Measurements from ENCODE around the gene AXIN1. TPM values are rescaled to one million over a fixed set of nuclear protein-coding genes. Genes with fewer than 3 reads are reported as not detected.

Gene AXIN1
- total RNA-seq, 1 donor from 2014 or later = 22.4 TPM

DNA sequence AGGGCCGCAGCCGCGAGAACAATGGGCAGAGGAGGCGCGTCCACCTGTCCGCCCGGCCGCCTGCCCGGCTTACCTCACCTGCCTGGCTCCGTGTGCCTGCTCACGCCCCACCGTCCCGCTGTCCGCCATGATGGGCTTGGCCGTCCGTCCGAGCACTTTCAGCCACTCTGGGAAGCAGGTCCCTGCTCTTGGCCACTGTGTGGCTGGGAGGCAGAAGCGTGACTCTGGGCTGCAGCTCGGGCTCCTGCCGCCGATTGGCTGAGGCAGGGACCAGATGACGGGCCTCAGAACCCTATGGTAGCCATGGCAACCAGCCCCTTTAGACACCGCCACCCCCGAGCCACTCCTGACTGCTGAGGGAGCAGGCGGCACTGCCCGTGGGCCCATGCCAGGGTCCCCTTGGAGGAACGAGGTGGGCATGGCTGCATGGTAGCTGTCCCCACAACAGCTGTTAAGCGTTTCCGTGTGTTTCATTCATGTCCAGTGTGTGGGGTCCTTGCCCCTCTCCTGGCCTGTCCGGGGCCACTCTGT is 8.9 kb upstream of the AXIN1 start:
- Histone ChIP-seq H3K27ac (no peak overlapping the region), H3K36me3 (peaks cover 3% of the 10 kb centered on the region), H3K4me3 (no peak overlapping the region), H3K9me3 (no peaks in the 10 kb centered on the region), H3K27me3 (ENCODE audit: low read depth) (peaks cover 9% of the 10 kb centered on the region), H3K4me1 (peaks cover 8% of the 10 kb centered on the region)
- no peak for TF ChIP-seq CTCF (IDR thresholded peaks at IDR 0.05)
- DNase-seq = no peak
- no peak for ATAC-seq
- intact Hi-C loops (cut with DNase I) = no loop called here

GRCh38 chr16:360698-361336 is 8.3 kb upstream of the AXIN1 start:
- Histone ChIP-seq H3K4me1 (peaks cover 8% of the 10 kb centered on the region), H3K9me3 (no peaks in the 10 kb centered on the region), H3K36me3 (no peaks in the 10 kb centered on the region), H3K4me3 (no peak overlapping the region), H3K27me3 (ENCODE audit: low read depth) (peaks cover 9% of the 10 kb centered on the region), H3K27ac (no peak overlapping the region)
- ATAC-seq = no peak
- DNase-seq = no peak
- no peak for TF ChIP-seq CTCF (IDR thresholded peaks at IDR 0.05)
- intact Hi-C loops (cut with DNase I) = no loop called here

- intact Hi-C loops (cut with DNase I) = no loop called here
- H3K4me1 ChIP-seq = peaks cover 8% of the 10 kb centered on the region
- no peak for TF ChIP-seq CTCF (IDR thresholded peaks at IDR 0.05)
- H3K9me3 ChIP-seq = no peaks in the 10 kb centered on the region
- H3K27ac ChIP-seq = no peak overlapping the region
- H3K27me3 ChIP-seq (ENCODE audit: low read depth) = peaks cover 9% of the 10 kb centered on the region
- H3K4me3 ChIP-seq = no peak overlapping the region
- no peaks in the 10 kb centered on the region for H3K36me3 ChIP-seq
- ATAC-seq (no peak), DNase-seq (no peak)
Measured at GRCh38 chr16:359871-360697, 7.6 kb upstream of the AXIN1 start.

- Histone ChIP-seq H3K27me3 (ENCODE audit: low read depth) (peaks cover 9% of the 10 kb centered on the region), H3K9me3 (no peaks in the 10 kb centered on the region), H3K4me1 (peaks cover 8% of the 10 kb centered on the region), H3K4me3 (no peak overlapping the region), H3K27ac (no peak overlapping the region), H3K36me3 (no peaks in the 10 kb centered on the region)
- no peak for DNase-seq
- no peak for ATAC-seq
- no peak for TF ChIP-seq CTCF (IDR thresholded peaks at IDR 0.05)
- intact Hi-C loops (cut with DNase I) = no loop called here
Measured at GRCh38 chr16:359067-359763, 6.7 kb upstream of the AXIN1 start.

DNA sequence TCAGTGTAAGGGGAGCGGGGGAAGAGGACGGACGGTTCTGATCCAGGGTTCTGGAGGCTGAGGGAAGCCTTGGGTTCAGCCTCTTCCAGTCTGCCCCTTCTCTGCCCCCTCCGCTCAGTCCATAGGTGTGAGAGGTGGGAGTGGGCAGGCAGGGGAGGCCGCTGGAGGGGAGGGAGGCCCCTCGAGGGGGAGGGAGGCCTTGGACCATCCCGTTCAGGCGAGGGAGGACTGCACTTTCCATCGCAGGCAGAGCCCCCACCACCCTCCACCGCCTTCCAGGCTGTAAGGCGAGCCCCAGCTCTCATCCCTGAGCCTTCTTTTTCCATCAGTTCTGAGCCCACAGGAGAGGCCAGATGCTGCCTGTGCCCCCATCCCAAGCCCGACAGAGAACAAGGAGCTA is 4.2 kb upstream of the AXIN1 start:
- Histone ChIP-seq H3K4me1 (peaks cover 8% of the 10 kb centered on the region), H3K9me3 (no peaks in the 10 kb centered on the region), H3K27me3 (ENCODE audit: low read depth) (no peaks in the 10 kb centered on the region), H3K36me3 (no peaks in the 10 kb centered on the region), H3K27ac (no peak overlapping the region), H3K4me3 (no peak overlapping the region)
- DNase-seq = no peak
- intact Hi-C loops (cut with DNase I) = no loop called here
- ATAC-seq = no peak
- TF ChIP-seq CTCF (IDR thresholded peaks at IDR 0.05) = no peak

Data from lower lobe of right lung (tissue), 2 donors.